NCI-H510A treated with DMSO at 0.1 percent for 48 hours (cell line): Measurements from ENCODE around the gene PGS1.

Experiments
- DNase-seq: peaks from one replicate; lab custom pipeline; 2025; lab: John Stamatoyannopoulos, UW

Gene PGS1

GRCh38 chr17:78387977-78388941, 9.8 kb downstream of the PGS1 start:
- DNase-seq, result no peak

- no peak for DNase-seq
These were observed 12.0 kb downstream of the PGS1 start for GRCh38 chr17:78390241-78391050.

- DNase-seq, result no peak
These were observed 12.6 kb downstream of the PGS1 start for GRCh38 chr17:78391051-78391431.

GRCh38 chr17:78391843-78392242, 13.4 kb downstream of the PGS1 start:
- DNase-seq, result no peak

GRCh38 chr17:78392295-78392694, 13.8 kb downstream of the PGS1 start:
- no peak for DNase-seq

- DNase-seq, result no peak
These were observed 15.1 kb downstream of the PGS1 start for GRCh38 chr17:78393575-78393974.

- DNase-seq, result peak; percentile 94
These were observed 15.8 kb downstream of the PGS1 start for GRCh38 chr17:78394209-78394608.

GRCh38 chr17:78395155-78395554, 16.7 kb downstream of the PGS1 start:
- DNase-seq, result no peak

- no peak for DNase-seq
These were observed 18.2 kb downstream of the PGS1 start for GRCh38 chr17:78396441-78397337.

- DNase-seq, result no peak
These were observed 19.2 kb downstream of the PGS1 start for GRCh38 chr17:78397681-78398101.

GRCh38 chr17:78398390-78398789, 19.9 kb downstream of the PGS1 start:
- no peak for DNase-seq

- no peak for DNase-seq
These were observed 20.7 kb downstream of the PGS1 start for GRCh38 chr17:78399028-78399692.

GRCh38 chr17:78399693-78400144, 21.3 kb downstream of the PGS1 start:
- no peak for DNase-seq

GRCh38 chr17:78400581-78401240, 22.3 kb downstream of the PGS1 start:
- no peak for DNase-seq

GRCh38 chr17:78401246-78401645, 22.8 kb downstream of the PGS1 start:
- DNase-seq, result no peak

- no peak for DNase-seq
These were observed 23.4 kb downstream of the PGS1 start for GRCh38 chr17:78401891-78402290.

GRCh38 chr17:78403822-78404221, 25.4 kb downstream of the PGS1 start:
- DNase-seq, result no peak

GRCh38 chr17:78406396-78406795, 27.9 kb downstream of the PGS1 start:
- no peak for DNase-seq

- DNase-seq, result no peak
These were observed 28.5 kb downstream of the PGS1 start for GRCh38 chr17:78406920-78407319.

GRCh38 chr17:78407387-78408000, 29.0 kb downstream of the PGS1 start:
- peak; percentile 31 for DNase-seq
